Measurements from ENCODE around the gene PSMA4.
"Not testable (repeated sequence)": the region's sequence is repeated elsewhere in the genome, so short reads cannot be mapped to it uniquely, and the experiment has no call there.

The PSMA4 gene

DNA sequence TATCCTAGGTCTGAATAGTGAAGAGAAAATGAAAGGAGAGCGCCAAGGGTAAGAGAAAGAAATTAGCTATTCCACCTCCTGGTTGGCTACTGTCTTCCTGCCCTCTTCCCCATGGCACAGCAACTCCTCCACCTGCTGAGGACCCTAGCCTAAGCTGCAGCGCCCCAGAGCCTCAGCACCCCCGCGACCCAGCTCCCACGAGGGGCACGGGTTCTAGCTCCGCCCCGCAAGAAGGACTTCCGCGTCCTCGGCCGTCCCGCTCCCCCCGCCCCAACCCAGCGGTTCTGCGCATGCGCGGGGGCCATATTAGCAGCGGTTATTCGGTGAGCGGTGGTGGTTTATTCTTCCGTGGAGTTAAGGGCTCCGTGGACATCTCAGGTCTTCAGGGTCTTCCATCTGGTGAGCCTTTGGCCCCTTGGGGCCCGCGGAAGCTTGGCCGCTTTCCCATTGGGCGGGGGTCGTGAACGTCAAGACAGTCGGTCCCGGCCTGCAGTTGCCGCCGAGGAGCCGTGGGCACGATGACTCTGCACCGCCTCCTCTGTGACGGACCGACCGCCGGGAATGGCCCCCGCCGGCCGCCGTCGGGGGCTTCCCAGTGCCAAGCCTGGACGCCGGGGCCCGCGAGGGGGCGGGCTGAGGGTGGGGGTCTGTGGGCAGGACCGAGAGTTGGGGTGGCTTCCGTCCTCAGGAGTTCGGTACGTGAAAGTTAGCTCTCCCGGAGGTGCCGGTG, at the start of gene PSMA4:
Gene PSMA4 (plus strand): TSS at position 304 of the 730 bp plus-strand sequence. CDS start 1,484 bp downstream, outside the sequence.
- peak within 1 kb of the TSS; percentile 98 for H3K27ac Mint-ChIP-seq (ENCODE audit: low read depth)
- peaks cover 25% of the 10 kb centered on the region for H3K4me1 Mint-ChIP-seq
- H3K4me3 Mint-ChIP-seq, result peak within 1 kb of the TSS; percentile 82
- H3K27me3 Mint-ChIP-seq, result no peaks in the 10 kb centered on the region
- no peaks in the 10 kb centered on the region for H3K9me3 Mint-ChIP-seq
- DNase-seq (ENCODE audit: low spot score in 2 of 2), result peak; percentile 89 to 91
- peak; percentile 85 for ATAC-seq (replicated peaks; ENCODE audit: extremely low read depth, poor library complexity, severe bottlenecking)
- peaks cover 43% of the 10 kb centered on the region for H3K36me3 Mint-ChIP-seq (ENCODE audit: insufficient read depth)

DNA sequence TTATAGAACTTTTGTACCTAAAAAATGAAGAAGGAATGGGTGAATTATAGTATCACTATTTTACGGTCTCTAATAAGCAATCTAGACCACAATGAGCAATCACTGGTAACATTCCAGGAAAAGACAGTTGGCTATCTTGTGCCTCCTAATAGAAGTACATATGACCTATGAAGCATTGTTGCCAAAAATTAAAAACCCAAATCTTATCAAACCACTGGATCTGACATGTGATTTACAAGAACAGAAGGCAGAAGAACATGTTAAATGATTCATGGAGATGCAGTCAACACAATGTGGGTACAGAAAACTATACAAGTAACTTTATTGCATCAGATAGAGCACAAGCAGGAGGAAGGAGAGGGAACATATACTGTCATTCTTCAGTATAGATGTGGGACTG, 47.4 kb upstream of the PSMA4 start:
- DNase-seq (ENCODE audit: low spot score in 2 of 2) (no peak), ATAC-seq (replicated peaks; ENCODE audit: extremely low read depth, poor library complexity, severe bottlenecking) (no peak)
- H3K27ac Mint-ChIP-seq (ENCODE audit: low read depth), result no peak overlapping the region
- no peaks in the 10 kb centered on the region for H3K27me3 Mint-ChIP-seq
- no peaks in the 10 kb centered on the region for H3K4me1 Mint-ChIP-seq
- no peaks in the 10 kb centered on the region for H3K9me3 Mint-ChIP-seq
- peaks cover 82% of the 10 kb centered on the region for H3K36me3 Mint-ChIP-seq (ENCODE audit: insufficient read depth)
- no peak overlapping the region for H3K4me3 Mint-ChIP-seq

DNA sequence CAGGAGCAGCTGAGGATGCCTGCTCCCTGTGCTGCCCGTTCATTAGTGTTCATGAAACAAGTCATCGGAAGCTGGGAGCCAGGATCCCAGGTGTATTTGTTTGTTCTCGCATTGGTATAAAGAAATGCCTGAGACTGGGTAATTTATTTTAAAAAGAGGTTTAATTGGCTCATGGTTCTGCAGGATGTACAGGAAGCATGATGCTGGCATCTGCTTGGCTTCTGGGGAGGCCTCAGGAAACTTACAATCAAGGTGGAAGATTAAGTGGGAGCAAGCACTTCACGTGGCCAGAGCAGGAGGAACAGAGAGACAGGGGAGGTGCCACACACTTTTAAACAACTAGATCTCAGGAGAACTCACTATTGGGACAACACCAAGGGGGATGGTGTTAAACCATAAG, 38.4 kb upstream of the PSMA4 start:
- no peaks in the 10 kb centered on the region for H3K9me3 Mint-ChIP-seq
- no peak overlapping the region for H3K27ac Mint-ChIP-seq (ENCODE audit: low read depth)
- H3K27me3 Mint-ChIP-seq, result no peaks in the 10 kb centered on the region
- H3K4me3 Mint-ChIP-seq, result no peak overlapping the region
- no peak for DNase-seq (ENCODE audit: low spot score in 2 of 2)
- no peak for ATAC-seq (replicated peaks; ENCODE audit: extremely low read depth, poor library complexity, severe bottlenecking)
- H3K36me3 Mint-ChIP-seq (ENCODE audit: insufficient read depth), result peaks cover 28% of the 10 kb centered on the region
- H3K4me1 Mint-ChIP-seq, result peaks cover 5% of the 10 kb centered on the region

DNA sequence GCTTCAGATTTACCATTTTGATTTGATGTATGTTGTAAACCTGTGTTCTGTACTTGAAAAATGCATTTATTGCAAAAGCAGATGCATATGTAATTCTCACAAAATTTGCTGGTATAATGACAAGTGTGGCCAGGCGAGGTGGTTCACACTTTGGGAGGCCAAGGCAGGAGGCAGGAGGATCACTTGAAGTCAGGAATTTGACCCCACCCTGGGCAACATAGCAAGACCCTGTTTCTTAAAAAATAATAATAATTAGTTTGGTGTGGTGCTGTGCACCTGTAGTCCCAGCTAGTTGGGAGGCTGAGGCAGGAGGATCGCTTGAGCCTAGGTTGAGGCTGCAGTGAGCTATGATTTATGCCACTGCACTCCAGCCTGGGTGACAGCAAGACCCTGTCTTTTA, 37.6 kb upstream of the PSMA4 start:
- no peak for DNase-seq (ENCODE audit: low spot score in 2 of 2)
- ATAC-seq (replicated peaks; ENCODE audit: extremely low read depth, poor library complexity, severe bottlenecking), result no peak
- no peak overlapping the region for H3K4me3 Mint-ChIP-seq
- H3K27ac Mint-ChIP-seq (ENCODE audit: low read depth), result no peak overlapping the region
- H3K27me3 Mint-ChIP-seq, result no peaks in the 10 kb centered on the region
- peaks cover 13% of the 10 kb centered on the region for H3K4me1 Mint-ChIP-seq
- H3K9me3 Mint-ChIP-seq, result no peaks in the 10 kb centered on the region
- peaks cover 22% of the 10 kb centered on the region for H3K36me3 Mint-ChIP-seq (ENCODE audit: insufficient read depth)

DNA sequence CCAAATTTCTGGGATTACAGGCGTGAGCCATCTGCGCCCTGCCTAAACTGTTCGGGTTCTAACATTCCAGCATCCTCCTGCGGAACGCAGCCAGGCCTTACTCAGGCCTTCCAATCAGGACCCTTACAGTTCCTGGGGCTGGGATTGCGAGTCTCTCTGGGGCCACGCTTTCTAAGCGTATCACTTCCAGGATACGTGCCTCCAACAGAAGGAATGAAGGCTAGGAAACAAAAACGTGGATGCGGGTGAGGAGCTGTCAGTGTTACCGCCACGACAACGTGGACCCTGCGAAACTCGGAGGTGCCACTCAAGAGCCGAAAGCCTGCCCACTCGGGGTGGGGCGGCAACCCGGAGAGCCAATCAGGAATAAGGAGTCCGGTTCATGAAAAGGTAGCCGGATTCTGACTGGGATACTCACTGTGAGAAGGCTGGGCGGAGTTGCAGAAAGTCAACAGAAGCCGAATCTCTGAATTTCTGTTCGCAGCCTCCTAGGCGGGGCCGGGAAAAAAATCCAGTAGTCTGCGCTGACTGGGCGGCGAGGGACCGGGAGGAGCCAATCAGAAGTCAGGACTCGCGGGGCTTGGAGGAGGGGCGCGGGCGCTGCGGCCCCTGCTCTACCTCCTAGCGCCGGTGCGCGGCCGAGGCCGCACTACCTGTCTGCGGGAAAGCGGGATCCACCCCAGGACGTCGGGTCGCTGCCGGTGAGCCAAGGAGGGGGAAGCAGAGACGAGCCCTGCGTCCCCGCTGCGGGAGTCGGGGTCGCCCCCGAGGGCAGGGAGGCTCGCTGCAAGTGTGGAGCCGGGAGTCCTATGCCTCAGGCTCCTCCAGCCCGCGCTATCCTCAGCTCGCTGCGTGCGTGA, 33.0 kb upstream of the PSMA4 start, which contains the start of gene HYKK:
Gene HYKK (plus strand): TSS at position 607 of the 860 bp plus-strand sequence. CDS start 5,512 bp downstream, outside the sequence.
- H3K27ac Mint-ChIP-seq (ENCODE audit: low read depth), result peak within 1 kb of the TSS; percentile 58
- DNase-seq (ENCODE audit: low spot score in 2 of 2) (peak; percentile 17 to 19), ATAC-seq (replicated peaks; ENCODE audit: extremely low read depth, poor library complexity, severe bottlenecking) (peak; percentile 64)
- H3K4me1 Mint-ChIP-seq, result peaks cover 26% of the 10 kb centered on the region
- H3K4me3 Mint-ChIP-seq, result peak within 1 kb of the TSS; percentile 82
- no peaks in the 10 kb centered on the region for H3K27me3 Mint-ChIP-seq
- H3K9me3 Mint-ChIP-seq, result no peaks in the 10 kb centered on the region
- H3K36me3 Mint-ChIP-seq (ENCODE audit: insufficient read depth), result peaks cover 1% of the 10 kb centered on the region

DNA sequence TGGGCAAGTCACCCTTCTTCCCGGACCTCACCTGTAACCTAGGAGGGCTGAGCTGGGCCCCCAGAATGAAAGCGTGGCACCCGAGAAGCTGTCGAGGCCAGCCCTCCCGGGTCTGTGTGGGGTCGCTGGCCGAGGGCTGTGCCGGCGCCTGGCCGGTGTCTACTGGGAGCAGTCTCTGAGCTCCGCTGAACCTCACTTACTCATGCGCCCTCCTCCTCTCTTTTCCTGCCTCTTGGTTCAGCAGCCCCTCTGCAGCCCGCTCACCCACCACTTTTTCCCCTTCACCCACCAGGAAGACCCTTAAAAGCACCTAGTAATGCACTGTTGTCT, 32.4 kb upstream of the PSMA4 start:
- H3K36me3 Mint-ChIP-seq (ENCODE audit: insufficient read depth), result peaks cover 1% of the 10 kb centered on the region
- H3K4me1 Mint-ChIP-seq, result peaks cover 26% of the 10 kb centered on the region
- peak; percentile 45 for ATAC-seq (replicated peaks; ENCODE audit: extremely low read depth, poor library complexity, severe bottlenecking)
- no peaks in the 10 kb centered on the region for H3K9me3 Mint-ChIP-seq
- DNase-seq (ENCODE audit: low spot score in 2 of 2), result no peak
- H3K27me3 Mint-ChIP-seq, result no peaks in the 10 kb centered on the region
- peak overlapping the region; percentile 82 for H3K4me3 Mint-ChIP-seq
- peak overlapping the region; percentile 58 for H3K27ac Mint-ChIP-seq (ENCODE audit: low read depth)

DNA sequence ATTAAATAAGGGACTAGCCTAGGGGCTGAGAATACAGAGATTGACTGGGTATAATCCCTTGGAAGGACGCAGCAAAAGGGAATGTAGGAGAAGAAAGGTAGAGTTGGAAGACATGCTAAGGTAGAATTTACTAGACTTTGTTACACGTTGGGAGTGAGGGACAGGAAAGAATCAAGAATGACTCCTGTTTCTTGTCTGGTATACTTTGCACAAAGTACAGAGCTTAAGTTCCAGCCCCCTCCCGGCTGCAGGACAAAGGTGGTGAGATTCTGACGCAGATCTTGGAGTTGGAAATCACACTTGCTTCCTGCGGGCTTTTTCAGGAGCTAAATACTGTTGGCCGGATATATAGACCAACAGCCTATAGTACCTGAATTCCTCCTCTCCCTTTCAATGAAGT, 32.0 kb upstream of the PSMA4 start:
- Mint-ChIP-seq H3K36me3 (ENCODE audit: insufficient read depth) (peaks cover under 1% of the 10 kb centered on the region), H3K9me3 (no peaks in the 10 kb centered on the region), H3K27me3 (no peaks in the 10 kb centered on the region), H3K4me1 (peaks cover 26% of the 10 kb centered on the region), H3K4me3 (peak overlapping the region; percentile 82), H3K27ac (ENCODE audit: low read depth) (peak overlapping the region; percentile 58)
- DNase-seq (ENCODE audit: low spot score in 2 of 2) (no peak), ATAC-seq (replicated peaks; ENCODE audit: extremely low read depth, poor library complexity, severe bottlenecking) (no peak)

DNA sequence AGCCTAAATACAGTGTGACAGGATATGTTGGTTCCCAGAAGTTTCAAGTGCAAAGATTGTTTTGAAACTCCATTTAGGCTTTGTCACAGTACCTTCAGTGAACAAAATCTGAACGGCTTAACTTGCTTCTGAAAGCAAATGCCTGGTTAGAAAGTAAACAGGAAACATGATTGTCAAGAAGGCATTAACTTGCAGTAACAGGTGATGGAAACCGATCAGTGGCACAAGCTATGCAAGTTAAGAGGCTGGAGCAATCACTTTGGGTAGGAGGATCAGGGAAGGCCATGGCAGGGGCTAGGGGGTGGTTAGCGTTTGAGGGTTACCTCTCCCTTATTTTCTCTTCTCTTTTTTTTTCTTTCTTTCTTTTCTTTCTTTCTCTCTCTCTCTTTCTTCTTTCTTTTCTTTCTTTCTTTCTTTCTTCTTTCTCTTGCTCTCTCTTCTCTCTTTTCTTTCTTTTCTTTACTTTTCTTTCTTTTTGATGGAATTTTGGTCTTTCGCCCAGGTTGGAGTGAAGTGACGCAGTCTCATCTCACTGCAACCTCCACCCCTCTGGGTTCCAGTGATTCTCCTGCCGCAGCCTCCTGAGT, 30.4 kb upstream of the PSMA4 start:
- Mint-ChIP-seq H3K27me3 (no peaks in the 10 kb centered on the region), H3K4me3 (peak overlapping the region; percentile 40), H3K9me3 (no peaks in the 10 kb centered on the region), H3K36me3 (ENCODE audit: insufficient read depth) (no peaks in the 10 kb centered on the region), H3K27ac (ENCODE audit: low read depth) (peak overlapping the region; percentile 30), H3K4me1 (peaks cover 26% of the 10 kb centered on the region)
- ATAC-seq (replicated peaks; ENCODE audit: extremely low read depth, poor library complexity, severe bottlenecking) (no peak), DNase-seq (ENCODE audit: low spot score in 2 of 2) (no peak)

DNA sequence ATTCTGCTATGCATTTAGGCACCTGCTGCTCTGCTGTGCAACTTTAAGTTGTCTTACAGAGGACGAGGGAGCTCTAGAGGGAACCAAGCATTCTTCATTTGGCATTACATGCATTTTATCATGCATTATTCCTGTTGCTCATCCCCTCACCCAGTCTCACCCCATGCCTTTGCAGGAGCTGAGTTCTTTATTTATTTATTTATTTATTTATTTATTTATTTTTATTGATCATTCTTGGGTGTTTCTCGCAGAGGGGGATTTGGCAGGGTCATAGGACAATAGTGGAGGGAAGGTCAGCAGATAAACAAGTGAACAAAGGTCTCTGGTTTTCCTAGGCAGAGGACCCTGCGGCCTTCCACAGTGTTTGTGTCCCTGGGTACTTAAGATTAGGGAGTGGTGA, 20.2 kb upstream of the PSMA4 start:
- H3K27me3 Mint-ChIP-seq; H3K4me1 Mint-ChIP-seq; H3K9me3 Mint-ChIP-seq; H3K4me3 Mint-ChIP-seq; H3K27ac Mint-ChIP-seq (ENCODE audit: low read depth); DNase-seq (ENCODE audit: low spot score in 2 of 2); ATAC-seq (replicated peaks; ENCODE audit: extremely low read depth, poor library complexity, severe bottlenecking); H3K36me3 Mint-ChIP-seq (ENCODE audit: insufficient read depth): not testable (repeated sequence)

DNA sequence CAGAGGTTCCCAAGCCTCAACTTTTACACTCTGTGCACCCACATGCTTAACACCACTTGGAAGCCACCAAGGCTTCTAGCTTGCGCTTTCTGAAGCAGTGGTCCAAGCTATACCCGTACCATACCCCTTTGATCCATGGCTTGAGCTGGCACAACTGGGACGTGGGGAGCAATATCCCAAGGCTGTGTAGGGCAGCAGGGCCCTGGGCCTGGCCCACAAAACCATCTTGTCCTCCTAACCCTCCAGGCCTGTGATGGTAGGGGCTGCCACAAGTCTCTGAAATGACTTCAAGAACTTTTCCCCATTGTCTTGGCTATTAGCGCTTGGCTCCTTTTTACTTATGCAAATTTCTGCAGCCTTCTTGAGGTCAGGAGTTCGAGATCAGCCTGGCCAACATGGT, 16.0 kb upstream of the PSMA4 start:
- H3K27me3 Mint-ChIP-seq, result no peaks in the 10 kb centered on the region
- H3K27ac Mint-ChIP-seq (ENCODE audit: low read depth), result no peak overlapping the region
- H3K4me3 Mint-ChIP-seq, result no peak overlapping the region
- DNase-seq (ENCODE audit: low spot score in 2 of 2) (no peak), ATAC-seq (replicated peaks; ENCODE audit: extremely low read depth, poor library complexity, severe bottlenecking) (no peak)
- H3K36me3 Mint-ChIP-seq (ENCODE audit: insufficient read depth), result peaks cover 2% of the 10 kb centered on the region
- no peaks in the 10 kb centered on the region for H3K4me1 Mint-ChIP-seq
- H3K9me3 Mint-ChIP-seq, result no peaks in the 10 kb centered on the region

DNA sequence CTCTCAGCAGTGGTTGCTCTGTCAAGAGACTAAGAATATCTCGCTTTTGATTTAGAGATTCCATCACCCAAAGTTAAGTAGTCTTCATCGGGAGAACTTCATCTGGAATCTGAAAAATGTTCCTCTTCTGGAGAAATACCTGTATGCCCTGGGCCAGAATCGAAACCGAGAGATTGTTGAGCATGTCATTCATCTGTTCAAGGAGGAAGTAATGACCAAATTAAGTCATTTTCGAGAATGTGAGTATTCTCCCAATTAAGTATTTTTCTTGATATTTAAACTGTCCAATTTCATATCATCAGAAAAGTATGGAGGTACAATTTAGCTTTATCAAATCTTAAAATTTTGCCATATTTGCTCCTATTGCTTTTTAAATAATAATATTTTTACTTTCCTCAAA, 12.9 kb upstream of the PSMA4 start:
- peaks cover 2% of the 10 kb centered on the region for H3K36me3 Mint-ChIP-seq (ENCODE audit: insufficient read depth)
- no peak for ATAC-seq (replicated peaks; ENCODE audit: extremely low read depth, poor library complexity, severe bottlenecking)
- H3K4me3 Mint-ChIP-seq, result no peak overlapping the region
- H3K9me3 Mint-ChIP-seq, result no peaks in the 10 kb centered on the region
- H3K27ac Mint-ChIP-seq (ENCODE audit: low read depth), result no peak overlapping the region
- no peak for DNase-seq (ENCODE audit: low spot score in 2 of 2)
- H3K4me1 Mint-ChIP-seq, result no peaks in the 10 kb centered on the region
- no peaks in the 10 kb centered on the region for H3K27me3 Mint-ChIP-seq

DNA sequence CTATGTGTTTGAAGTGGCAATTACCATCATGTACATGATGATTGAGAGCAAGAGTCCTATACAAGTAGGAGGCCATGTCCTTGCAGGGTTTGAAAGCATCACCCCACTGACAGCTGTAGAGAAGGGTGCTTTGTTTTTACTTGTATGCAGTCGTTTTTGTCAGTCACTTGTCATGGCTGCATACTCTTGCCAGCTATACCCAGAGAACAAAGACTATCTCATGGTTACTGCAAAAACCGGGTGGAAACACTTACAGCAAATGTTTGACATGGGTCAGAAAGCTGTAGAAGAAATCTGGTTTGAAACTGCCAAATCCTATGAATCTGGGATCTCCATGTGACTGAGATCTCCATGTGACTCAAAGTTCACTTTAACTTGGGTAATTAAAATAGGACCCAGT, 6.9 kb upstream of the PSMA4 start:
- ATAC-seq (replicated peaks; ENCODE audit: extremely low read depth, poor library complexity, severe bottlenecking) (no peak), DNase-seq (ENCODE audit: low spot score in 2 of 2) (no peak)
- Mint-ChIP-seq H3K36me3 (ENCODE audit: insufficient read depth) (no peaks in the 10 kb centered on the region), H3K4me3 (no peak overlapping the region), H3K4me1 (no peaks in the 10 kb centered on the region), H3K27me3 (no peaks in the 10 kb centered on the region), H3K27ac (ENCODE audit: low read depth) (no peak overlapping the region), H3K9me3 (no peaks in the 10 kb centered on the region)

All from central memory CD8-positive, alpha-beta T cell (primary cell).